Panc1 (cell line): ENCODE measurements around the gene C16orf86. TPM values are rescaled to one million over a fixed set of nuclear protein-coding genes. Genes with fewer than 3 reads are reported as not detected.

ENCODE experiments used
- ATAC-seq: fragments of 200-7000 bp; cut with Tn5 transposase; 2 replicates; pipeline ENCODE4 v1.9.1; 2020; ENCODE audit warnings: mild to moderate bottlenecking, moderate library complexity
- BruUV-seq: library from RNA; stranded (reverse); fragments of 400-500 nt; replicated peaks from 2 replicates; lab custom pipeline; 2021; lab: Mats Ljungman, UMichigan
- CTCF ChIA-PET: fragments of 300-600 bp; sonication (Branson Sonifier 250); formaldehyde crosslinking; loops from one replicate; lab custom pipeline; 2022; ENCODE audit warnings: antibody characterized with exemption; lab: Charles Lee
- POLR2A ChIA-PET: fragments of 300-600 bp; sonication (Branson Sonifier 250); formaldehyde crosslinking; loops from one replicate; lab custom pipeline; 2022; ENCODE audit warnings: antibody characterized with exemption; lab: Charles Lee
- DNase-seq: peaks from one replicate; pipeline ENCODE4 v3.0.0-alpha.2; 2010; ENCODE audit warnings: low read depth, low spot score
- H3K27ac ChIP-seq: 2 replicates; pipeline ENCODE4 v1.5.1; 2011; ENCODE audit warnings: mild to moderate bottlenecking, low read length, inconsistent platforms
- H3K27me3 ChIP-seq: fragments of 200-500 bp; sonication (Bioruptor generic); 2 replicates; pipeline ENCODE4 v1.6.0; 2014; ENCODE audit warnings: low read length, inconsistent platforms; ENCODE audit not compliant: control insufficient read depth, insufficient read depth
- H3K36me3 ChIP-seq: fragments of 200-500 bp; sonication (Bioruptor generic); 2 replicates; pipeline ENCODE4 v1.5.1; 2014; ENCODE audit warnings: inconsistent platforms, mild to moderate bottlenecking, low read length, moderate library complexity; ENCODE audit not compliant: control insufficient read depth, insufficient read depth
- H3K4me1 ChIP-seq: 2 replicates; pipeline ENCODE4 v1.5.1; 2011; ENCODE audit warnings: inconsistent platforms, mild to moderate bottlenecking, low read length, moderate library complexity; ENCODE audit not compliant: control insufficient read depth, insufficient read depth
- H3K4me3 ChIP-seq, 2 experiments: 2 replicates each; pipeline ENCODE4 v1.5.1; 2011 to 2012; ENCODE audit warnings: low read depth in 2 of 2, low read length in 2 of 2, mild to moderate bottlenecking in 2 of 2, inconsistent platforms in 1 of 2, moderate library complexity in 1 of 2
- H3K9me3 ChIP-seq: fragments of 200-500 bp; sonication (Bioruptor generic); 2 replicates; pipeline ENCODE4 v1.5.1; 2014; ENCODE audit warnings: low read depth, mild to moderate bottlenecking, inconsistent platforms, low read length, moderate library complexity; ENCODE audit not compliant: control insufficient read depth, insufficient read depth
- CTCF ChIP-seq: fragments of 450-650 bp; IDR thresholded peaks from 2 replicates; pipeline ENCODE4 v1.5.1; 2017; ENCODE audit warnings: mild to moderate bottlenecking
- POLR2AphosphoS5 ChIP-seq: IDR thresholded peaks from 2 replicates; pipeline ENCODE4 v1.6.1; 2012; ENCODE audit warnings: mild to moderate bottlenecking, low read depth, low read length, moderate library complexity
- REST ChIP-seq, 2 experiments: IDR thresholded peaks; 2 replicates each; pipeline ENCODE4 v1.6.1; 2011 to 2012; ENCODE audit warnings: low read depth in 2 of 2, control low read depth in 1 of 2, low read length in 1 of 2, mild to moderate bottlenecking in 1 of 2, moderate library complexity in 1 of 2; ENCODE audit not compliant: insufficient read depth in 1 of 2
- SIN3A ChIP-seq: IDR thresholded peaks from 2 replicates; pipeline ENCODE4 v1.6.1; 2012; ENCODE audit warnings: low read depth, mild to moderate bottlenecking, low read length, moderate library complexity, borderline replicate concordance; ENCODE audit not compliant: insufficient read depth
- TCF7L2 ChIP-seq: IDR thresholded peaks from 2 replicates; pipeline ENCODE4 v1.6.1; 2011; ENCODE audit warnings: mild to moderate bottlenecking, low read depth, low read length, inconsistent platforms
- in situ Hi-C: cut with HindIII; loops from 2 replicates; pipeline ENCODE4 v1.10.0; 2016; ENCODE audit warnings: low sequenced_read_pairs, low pct_unique_long_range_greater_than_20kb
- intact Hi-C: fragments of 100-400 bp; cut with micrococcal nuclease; formaldehyde crosslinking; loops from one replicate; pipeline ENCODE4 v1.10.0; 2022; ENCODE audit not compliant: unreplicated experiment
- total RNA-seq: library from RNA; stranded (reverse); gene quantifications from one replicate; pipeline ENCODE4 v1.2.1, GENCODE V29; 2021; ENCODE audit not compliant: unreplicated experiment

C16orf86 gene
- total RNA-seq, 1 experiment from 2014 or later: 0.80 TPM

- POLR2A ChIA-PET: no interaction called here
- Histone ChIP-seq H3K27me3 (no peaks in the 10 kb centered on the region), H3K4me1 (no peaks in the 10 kb centered on the region), H3K36me3 (no peaks in the 10 kb centered on the region), H3K27ac (no peak overlapping the region), H3K9me3 (no peaks in the 10 kb centered on the region), H3K4me3 (no peak overlapping the region)
- BruUV-seq: no TSS peak
- in situ Hi-C loops (no loop called here), intact Hi-C loops (no loop called here)
- TF ChIP-seq CTCF (no peak), POLR2AphosphoS5 (no peak), TCF7L2 (no peak), SIN3A (no peak), REST (IDR thresholded peaks at IDR 0.05; ENCODE audit: insufficient read depth in 1 of 2, low read depth in 2 of 2, low read length in 1 of 2) (no peak)
- ATAC-seq (no peak), DNase-seq (no peak)
- CTCF ChIA-PET: no interaction called here
These were observed 16.6 kb upstream of the C16orf86 start for GRCh38 chr16:67650023-67650422.

GRCh38 chr16:67651039-67651438 is 15.6 kb upstream of the C16orf86 start:
- H3K27me3 ChIP-seq: no peaks in the 10 kb centered on the region
- POLR2A ChIA-PET: no interaction called here
- intact Hi-C loops: no loop called here

More at GRCh38 chr16:67651039-67651438, 15.6 kb upstream of the C16orf86 start:
- TF ChIP-seq CTCF (no peak), TCF7L2 (no peak), REST (IDR thresholded peaks at IDR 0.05; ENCODE audit: insufficient read depth in 1 of 2, low read depth in 2 of 2, low read length in 1 of 2) (no peak), POLR2AphosphoS5 (no peak), SIN3A (no peak)
- no peaks in the 10 kb centered on the region for H3K9me3 ChIP-seq
- in situ Hi-C loops: no loop called here
- no peaks in the 10 kb centered on the region for H3K4me1 ChIP-seq
- BruUV-seq: no TSS peak
- CTCF ChIA-PET: no interaction called here
- ATAC-seq: no peak
- no peak for DNase-seq
- H3K4me3 ChIP-seq: no peak overlapping the region
- H3K27ac ChIP-seq: no peak overlapping the region
- no peaks in the 10 kb centered on the region for H3K36me3 ChIP-seq
